GM18505 (cell line): ENCODE measurements around the gene RAD52.

ENCODE experiments used
- ATAC-seq: cut with Tn5 transposase; IDR thresholded peaks from one replicate; pipeline ENCODE4 v1.9.1; 2021; ENCODE audit not compliant: unreplicated experiment
- POLR2A ChIP-seq: IDR thresholded peaks from 4 replicates; pipeline ENCODE4 v1.6.1; 2011; ENCODE audit warnings: borderline replicate concordance; ENCODE audit not compliant: insufficient read depth, insufficient read length; ENCODE audit errors: extremely low read depth

RAD52 gene

DNA sequence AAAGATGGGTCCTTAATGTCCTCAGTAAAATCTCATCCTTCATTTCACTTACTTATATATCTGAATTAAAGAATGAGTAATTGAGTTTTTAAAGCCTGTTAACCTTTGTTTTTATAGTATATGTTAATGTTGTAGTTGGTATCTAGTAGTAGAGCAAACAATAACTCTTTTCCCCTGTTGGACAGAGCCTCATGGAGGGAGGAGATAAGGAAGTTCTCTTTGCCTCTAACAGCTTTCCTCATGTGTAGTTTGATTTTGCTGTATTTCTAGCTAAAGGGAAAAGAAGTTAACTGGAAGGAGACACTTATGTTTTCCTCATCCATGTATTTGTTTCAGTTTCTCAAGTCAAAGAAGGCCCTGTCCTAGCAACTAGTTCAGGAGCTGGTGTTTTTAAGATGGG, 55.3 kb downstream of the RAD52 start:
- TF ChIP-seq POLR2A: no peak

DNA sequence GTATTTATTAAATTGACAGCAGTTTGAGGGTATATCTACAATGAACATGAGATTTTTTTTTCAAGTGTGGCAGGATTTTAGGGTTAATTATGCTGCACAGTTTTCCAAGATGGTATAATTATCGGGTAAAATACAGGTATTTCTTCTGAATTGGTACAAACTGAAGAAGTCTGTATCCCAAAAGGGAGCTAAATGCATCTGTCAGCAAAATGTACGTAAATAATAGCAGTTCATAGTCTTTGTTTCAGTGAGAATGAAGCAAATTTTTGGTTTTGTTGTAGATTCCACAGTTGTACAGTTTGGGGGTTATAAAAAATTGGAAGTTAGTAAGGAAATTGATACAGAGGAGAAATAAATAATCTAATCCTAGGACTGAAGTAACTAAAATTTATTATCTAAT, 63.3 kb downstream of the RAD52 start:
- ATAC-seq: no peak
- no peak for TF ChIP-seq POLR2A

More for the DNA sequence above, 55.3 kb downstream of the RAD52 start:
- no peak for ATAC-seq

DNA sequence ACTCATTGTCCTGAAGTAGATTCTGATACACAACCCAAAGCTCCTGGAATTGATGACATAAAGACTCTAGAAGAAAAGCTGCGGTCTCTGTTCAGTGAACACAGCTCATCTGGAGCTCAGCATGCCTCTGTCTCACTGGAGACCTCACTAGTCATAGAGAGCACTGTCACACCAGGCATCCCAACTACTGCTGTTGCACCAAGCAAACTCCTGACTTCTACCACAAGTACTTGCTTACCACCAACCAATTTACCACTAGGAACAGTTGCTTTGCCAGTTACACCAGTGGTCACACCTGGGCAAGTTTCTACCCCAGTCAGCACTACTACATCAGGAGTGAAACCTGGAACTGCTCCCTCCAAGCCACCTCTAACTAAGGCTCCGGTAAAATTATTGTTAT, 63.8 kb downstream of the RAD52 start:
- ATAC-seq: no peak
- no peak for TF ChIP-seq POLR2A

DNA sequence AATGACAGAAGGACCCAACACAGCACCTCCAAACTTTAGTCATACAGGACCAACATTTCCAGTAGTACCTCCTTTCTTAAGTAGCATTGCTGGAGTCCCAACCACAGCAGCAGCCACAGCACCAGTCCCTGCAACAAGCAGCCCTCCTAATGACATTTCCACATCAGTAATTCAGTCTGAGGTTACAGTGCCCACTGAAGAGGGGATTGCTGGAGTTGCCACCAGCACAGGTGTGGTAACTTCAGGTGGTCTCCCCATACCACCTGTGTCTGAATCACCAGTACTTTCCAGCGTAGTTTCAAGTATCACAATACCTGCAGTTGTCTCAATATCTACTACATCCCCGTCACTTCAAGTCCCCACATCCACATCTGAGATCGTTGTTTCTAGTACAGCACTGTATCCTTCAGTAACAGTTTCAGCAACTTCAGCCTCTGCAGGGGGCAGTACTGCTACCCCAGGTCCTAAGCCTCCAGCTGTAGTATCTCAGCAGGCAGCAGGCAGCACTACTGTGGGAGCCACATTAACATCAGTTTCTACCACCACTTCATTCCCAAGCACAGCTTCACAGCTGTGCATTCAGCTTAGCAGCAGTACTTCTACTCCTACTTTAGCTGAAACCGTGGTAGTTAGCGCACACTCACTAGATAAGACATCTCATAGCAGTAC, 64.6 kb downstream of the RAD52 start:
- ATAC-seq: no peak
- no peak for TF ChIP-seq POLR2A

DNA sequence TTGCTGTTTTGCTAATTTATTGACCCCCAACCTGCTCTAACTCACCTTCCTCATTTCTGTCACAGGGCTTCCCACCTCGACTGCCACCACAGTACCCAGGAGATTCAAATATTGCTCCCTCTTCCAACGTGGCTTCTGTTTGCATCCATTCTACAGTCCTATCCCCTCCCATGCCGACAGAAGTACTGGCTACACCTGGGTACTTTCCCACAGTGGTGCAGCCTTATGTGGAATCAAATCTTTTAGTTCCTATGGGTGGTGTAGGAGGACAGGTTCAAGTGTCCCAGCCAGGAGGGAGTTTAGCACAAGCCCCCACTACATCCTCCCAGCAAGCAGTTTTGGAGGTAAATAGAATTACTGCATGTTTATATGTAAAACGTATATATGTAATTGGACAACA, 68.8 kb downstream of the RAD52 start:
- ATAC-seq: no peak
- no peak for TF ChIP-seq POLR2A

DNA sequence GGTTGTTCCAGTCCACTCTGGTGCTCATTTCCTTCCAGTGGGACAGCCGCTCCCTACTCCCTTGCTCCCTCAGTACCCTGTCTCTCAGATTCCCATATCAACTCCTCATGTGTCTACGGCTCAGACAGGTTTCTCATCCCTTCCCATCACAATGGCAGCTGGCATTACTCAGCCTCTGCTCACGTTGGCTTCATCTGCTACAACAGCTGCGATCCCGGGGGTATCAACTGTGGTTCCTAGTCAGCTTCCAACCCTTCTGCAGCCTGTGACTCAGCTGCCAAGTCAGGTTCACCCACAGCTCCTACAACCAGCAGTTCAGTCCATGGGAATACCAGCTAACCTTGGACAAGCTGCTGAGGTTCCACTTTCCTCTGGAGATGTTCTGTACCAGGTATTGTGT, 69.9 kb downstream of the RAD52 start:
- TF ChIP-seq POLR2A: no peak
- no peak for ATAC-seq

DNA sequence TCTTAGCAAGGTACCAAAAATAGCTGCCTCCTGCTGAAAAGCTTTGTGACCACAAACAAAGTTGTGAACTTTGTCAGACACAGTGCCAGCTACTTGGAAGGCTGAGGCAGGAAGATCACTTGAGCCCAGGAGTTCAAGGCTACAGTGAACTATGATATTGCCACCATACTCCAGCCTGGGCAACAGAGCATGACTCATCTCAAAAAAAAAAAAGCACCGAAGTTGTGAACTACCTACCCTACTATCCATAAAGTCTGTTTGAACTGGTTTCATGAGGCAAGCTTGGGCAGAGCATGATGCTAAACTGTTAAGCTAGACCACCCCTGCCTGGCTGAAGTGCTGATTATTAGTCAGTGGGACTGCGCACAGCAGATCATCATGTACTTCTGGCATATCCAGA, 75.5 kb downstream of the RAD52 start:
- ATAC-seq: no peak
- no peak for TF ChIP-seq POLR2A

DNA sequence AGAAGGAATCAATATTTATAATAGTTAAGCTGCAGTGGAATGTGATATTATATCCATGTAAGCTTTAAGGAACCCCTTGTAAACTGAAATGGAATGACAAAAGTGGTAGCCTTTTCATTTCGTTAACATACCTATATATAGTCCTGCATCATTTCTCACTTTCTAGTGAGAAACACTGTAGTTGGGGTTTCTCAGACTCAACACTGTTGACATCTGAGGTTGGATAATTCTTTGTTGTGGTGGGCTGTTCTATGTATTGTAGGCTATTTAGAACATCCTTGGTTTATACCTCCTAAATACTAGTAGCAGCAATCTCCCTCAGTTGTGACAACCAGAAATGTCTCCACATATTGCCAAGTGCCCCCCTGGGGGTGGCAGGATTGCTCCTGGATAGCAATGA, 79.1 kb downstream of the RAD52 start:
- no peak for TF ChIP-seq POLR2A
- ATAC-seq: no peak

DNA sequence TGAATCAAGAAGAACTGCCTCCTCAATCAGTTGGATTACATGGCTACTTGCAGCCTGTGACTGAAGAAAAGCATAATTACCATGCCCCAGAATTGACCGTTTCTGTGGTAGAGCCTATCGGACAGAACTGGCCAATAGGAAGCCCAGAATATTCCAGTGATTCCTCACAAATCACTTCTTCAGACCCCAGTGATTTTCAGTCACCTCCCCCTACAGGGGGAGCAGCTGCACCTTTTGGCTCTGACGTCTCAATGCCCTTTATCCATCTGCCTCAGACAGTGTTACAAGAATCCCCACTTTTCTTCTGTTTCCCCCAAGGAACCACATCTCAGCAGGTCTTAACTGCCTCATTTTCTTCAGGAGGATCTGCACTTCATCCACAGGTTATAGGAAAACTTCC, 80.8 kb downstream of the RAD52 start:
- no peak for ATAC-seq
- TF ChIP-seq POLR2A: no peak

DNA sequence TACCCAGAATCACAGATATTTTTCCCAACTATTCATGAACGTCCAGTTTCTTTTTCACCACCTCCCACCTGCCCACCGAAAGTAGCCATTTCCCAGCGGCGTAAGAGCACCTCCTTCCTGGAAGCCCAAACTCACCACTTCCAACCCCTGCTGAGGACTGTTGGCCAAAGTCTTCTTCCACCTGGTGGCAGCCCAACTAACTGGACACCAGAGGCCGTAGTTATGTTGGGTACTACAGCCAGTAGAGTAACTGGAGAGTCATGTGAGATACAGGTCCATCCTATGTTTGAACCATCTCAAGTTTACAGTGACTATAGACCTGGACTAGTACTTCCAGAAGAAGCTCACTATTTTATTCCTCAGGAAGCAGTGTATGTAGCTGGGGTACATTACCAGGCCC, 81.6 kb downstream of the RAD52 start:
- no peak for TF ChIP-seq POLR2A
- ATAC-seq: no peak

DNA sequence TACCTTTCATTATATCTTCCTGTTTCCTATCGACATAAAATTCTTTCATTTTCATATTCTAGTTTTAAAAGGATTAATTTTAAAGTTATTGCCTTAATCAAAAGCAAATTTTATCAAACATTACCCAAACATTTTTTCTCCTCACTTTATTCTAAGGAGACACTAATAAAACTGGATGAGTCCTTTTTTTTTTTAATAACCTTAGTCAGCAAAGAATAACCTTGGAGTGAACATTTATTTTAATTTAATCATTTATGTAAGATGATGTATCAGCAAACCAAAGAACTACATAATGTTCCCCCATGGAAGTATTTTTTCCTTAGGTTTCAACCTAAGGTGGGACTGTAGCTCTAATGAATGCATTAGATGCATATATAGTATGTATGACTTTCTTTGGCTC, 83.9 kb downstream of the RAD52 start:
- TF ChIP-seq POLR2A: no peak
- no peak for ATAC-seq

DNA sequence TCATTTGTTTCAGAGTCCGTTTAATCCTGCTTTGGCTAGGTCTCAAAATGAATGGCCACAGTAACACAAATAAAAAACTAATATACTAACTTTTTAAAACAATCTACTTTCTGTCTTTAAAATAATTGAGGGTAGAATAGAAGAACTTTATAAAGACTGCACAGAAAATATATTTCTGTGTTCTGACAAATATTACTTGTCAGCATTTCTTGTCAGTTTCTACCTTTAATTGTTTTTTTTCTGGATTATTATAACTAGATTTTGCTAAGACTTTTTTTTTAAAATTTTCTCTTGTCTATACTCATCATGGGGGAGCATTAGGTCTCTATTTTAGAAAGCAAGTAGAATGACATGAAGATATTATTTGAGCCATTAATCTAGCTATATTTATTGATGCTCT, 86.2 kb downstream of the RAD52 start:
- no peak for TF ChIP-seq POLR2A
- no peak for ATAC-seq

DNA sequence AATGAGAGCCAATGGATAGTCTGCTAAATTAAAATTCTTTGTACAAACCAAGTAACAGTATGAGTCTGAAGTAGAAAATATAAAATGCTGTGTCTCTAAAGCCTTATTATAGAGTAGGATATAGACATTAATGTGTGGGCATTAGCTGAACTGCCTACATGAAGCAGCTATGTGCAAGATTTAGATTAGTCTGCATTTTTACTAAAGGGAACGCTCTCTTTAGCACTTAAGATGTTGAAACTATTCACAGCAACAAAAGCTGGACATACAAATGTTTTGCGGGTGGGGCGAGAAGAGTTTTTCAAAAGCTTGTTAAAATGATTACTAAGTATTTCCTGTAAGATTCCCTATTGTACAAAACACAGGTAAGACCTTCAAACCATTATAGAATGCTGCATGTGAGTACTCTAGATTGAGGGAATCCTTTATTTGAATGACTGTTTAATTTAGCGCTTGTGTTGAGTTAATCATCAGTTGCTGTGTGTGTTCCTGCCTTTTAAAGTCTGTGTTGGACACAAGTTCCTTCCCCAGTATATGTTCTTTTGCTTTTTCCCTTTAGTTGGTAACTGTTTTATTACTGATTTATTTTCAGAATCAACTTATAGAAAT, 87.1 kb downstream of the RAD52 start:
- no peak for TF ChIP-seq POLR2A
- ATAC-seq: no peak
